ENCODE measurements around the gene LIN37.

Gene LIN37

GRCh38 chr19:35748106-35749020 is at the start of gene LIN37:
LIN37 (plus strand) TSS chr19:35748576; CDS start chr19:35748725, 149 bp downstream.
- DNase-seq, result peak; percentile 95

GRCh38 chr19:35702223-35703012 is 46.0 kb upstream of the LIN37 start:
- DNase-seq, result peak; percentile 88

GRCh38 chr19:35703343-35703742 is 45.0 kb upstream of the LIN37 start:
- DNase-seq, result no peak

GRCh38 chr19:35704218-35704617 is 44.2 kb upstream of the LIN37 start, which contains the start of gene ZBTB32:
ZBTB32 (plus strand) TSS chr19:35704558; CDS start chr19:35714627, 10,069 bp downstream.
- DNase-seq, result no peak

GRCh38 chr19:35708391-35708790 is 40.0 kb upstream of the LIN37 start:
- DNase-seq, result no peak

GRCh38 chr19:35710784-35711723 is 37.3 kb upstream of the LIN37 start:
- DNase-seq, result peak; percentile 45

- DNase-seq, result peak; percentile 59
These were observed 35.5 kb upstream of the LIN37 start for GRCh38 chr19:35712567-35713505.

GRCh38 chr19:35713506-35713850 is 34.9 kb upstream of the LIN37 start:
- no peak for DNase-seq

- no peak for DNase-seq
These were observed 34.4 kb upstream of the LIN37 start for GRCh38 chr19:35713904-35714495.

GRCh38 chr19:35714601-35715354 is 33.6 kb upstream of the LIN37 start:
- no peak for DNase-seq

- DNase-seq, result no peak
These were observed 33.0 kb upstream of the LIN37 start for GRCh38 chr19:35715355-35715809.

GRCh38 chr19:35715981-35716800 is 32.2 kb upstream of the LIN37 start:
- DNase-seq, result peak; percentile 40

- DNase-seq, result peak; percentile 95
These were observed 31.3 kb upstream of the LIN37 start for GRCh38 chr19:35716801-35717664.

GRCh38 chr19:35717665-35718344 is 30.6 kb upstream of the LIN37 start, which contains the start of gene KMT2B:
KMT2B (plus strand) TSS chr19:35718003; CDS start chr19:35718019, 16 bp downstream.
- peak; percentile 58 for DNase-seq

- DNase-seq, result no peak
These were observed 29.9 kb upstream of the LIN37 start for GRCh38 chr19:35718345-35719041.

GRCh38 chr19:35719402-35720162 is 28.8 kb upstream of the LIN37 start:
- no peak for DNase-seq

Measured in activated T-cell treated with anti-CD3 and anti-CD28 coated beads, Interleukin-2, amount 50 U/mL, for 1 hour (primary cell).